Natural killer cell (primary cell): ENCODE data around the gene ZNF683. TPM values are rescaled to one million over a fixed set of nuclear protein-coding genes. Genes with fewer than 3 reads are reported as not detected.

Source experiments
- ATAC-seq, 3 donors: fragments of 150-1000 bp in 2 of 3; fragments of 200-7000 bp in 1 of 3; cut with Tn5 transposase; 1 replicate in 1 of 3; 2 replicates in 2 of 3; pipeline ENCODE4 v1.10.0; 2021; ENCODE audit warnings: mild to moderate bottlenecking in 2 of 3, moderate library complexity in 2 of 3
- DNase-seq, 2 donors: peaks; one replicate each; pipeline versions ENCODE4 v3.0.0 to v3.0.0-alpha.2; 2013 to 2021; ENCODE audit warnings: mixed read lengths in 1 of 2
- H3K27ac ChIP-seq: one replicate; pipeline ENCODE4 v1.5.1; 2013; ENCODE audit warnings: mild to moderate bottlenecking, low read length
- H3K27me3 ChIP-seq: one replicate; pipeline ENCODE4 v1.6.1; 2013; ENCODE audit warnings: low read length; ENCODE audit not compliant: control insufficient read depth, insufficient read depth
- H3K36me3 ChIP-seq: one replicate; pipeline ENCODE4 v1.6.1; 2013; ENCODE audit warnings: low read length; ENCODE audit not compliant: control insufficient read depth, insufficient read depth
- H3K4me1 ChIP-seq: one replicate; pipeline ENCODE4 v1.6.1; 2013; ENCODE audit warnings: low read length; ENCODE audit not compliant: control insufficient read depth, insufficient read depth
- H3K4me3 ChIP-seq: one replicate; pipeline ENCODE4 v1.5.1; 2013; ENCODE audit warnings: low read length
- H3K9me3 ChIP-seq: one replicate; pipeline ENCODE4 v1.6.1; 2013; ENCODE audit warnings: low read length; ENCODE audit not compliant: control insufficient read depth, insufficient read depth
- H3K27ac Mint-ChIP-seq, 2 donors: one replicate each; pipeline ENCODE4 v1.8.0; 2022; ENCODE audit warnings: mild to moderate bottlenecking in 2 of 2, mixed read lengths in 2 of 2, moderate library complexity in 1 of 2
- H3K27me3 Mint-ChIP-seq, 2 donors: one replicate each; pipeline ENCODE4 v1.8.0; 2022; ENCODE audit warnings: low read depth in 2 of 2, mixed read lengths in 2 of 2
- H3K36me3 Mint-ChIP-seq: one replicate; pipeline ENCODE4 v1.8.0; 2022; ENCODE audit warnings: mixed read lengths
- H3K4me1 Mint-ChIP-seq, 2 donors: one replicate each; pipeline ENCODE4 v1.8.0; 2022; ENCODE audit warnings: mixed read lengths in 2 of 2
- H3K4me3 Mint-ChIP-seq: one replicate; pipeline ENCODE4 v1.8.0; 2022; ENCODE audit warnings: mild to moderate bottlenecking, moderate library complexity, mixed read lengths
- H3K9me3 Mint-ChIP-seq, 2 donors: one replicate each; pipeline ENCODE4 v1.8.0; 2022; ENCODE audit warnings: mixed read lengths in 2 of 2
- CTCF ChIP-seq: fragments of 200-600 bp; IDR thresholded peaks from one replicate; pipeline ENCODE4 v1.8.0; 2022; ENCODE audit warnings: antibody characterized with exemption
- WGBS: methylation state at CpG from one replicate; pipeline ENCODE4 v1.1.7; 2013; ENCODE audit warnings: missing lambda C conversion rate; ENCODE audit not compliant: insufficient coverage; 5-methylcytosine and 5-hydroxymethylcytosine counted together
- intact Hi-C: fragments of 100-400 bp; cut with micrococcal nuclease; formaldehyde crosslinking; loops from one replicate; pipeline ENCODE4 v1.14.2; 2022
- total RNA-seq, 4 donors: library from RNA; stranded (reverse); fragments of 120-200 nt in 1 of 4; gene quantifications; one replicate each; pipeline versions ENCODE4 v1.2.3 to v1.2.4, GENCODE V29; 2013 to 2022

ZNF683 gene
- total RNA-seq, 3 donors from 2014 or later (not counting 1 experiment from before 2014, with no cell fraction given) = 9.6 to 38.2 (median 19.7) TPM

GRCh38 chr1:26353976-26354820 lies 18.4 kb downstream of the ZNF683 start, which contains the start of gene CRYBG2:
CRYBG2 (minus strand) TSS chr1:26354130; CDS start chr1:26346657, 7,473 bp downstream.
- Histone ChIP-seq H3K9me3 (no peaks in the 10 kb centered on the region), H3K27me3 (no peaks in the 10 kb centered on the region), H3K27ac (no peak within 1 kb of the TSS), H3K4me1 (peaks cover 7% of the 10 kb centered on the region), H3K36me3 (no peaks in the 10 kb centered on the region), H3K4me3 (no peak within 1 kb of the TSS)
- intact Hi-C loops = no loop called here
- no peak for ATAC-seq
- no peak for DNase-seq
- Mint-ChIP-seq H3K4me3 (no peak within 1 kb of the TSS), H3K27ac (no peak within 1 kb of the TSS), H3K9me3 (no peaks in the 10 kb centered on the region), H3K4me1 (peaks cover 5 to 13% of the 10 kb centered on the region in 2 donors), H3K27me3 (peaks cover 14 to 29% of the 10 kb centered on the region in 2 donors), H3K36me3 (no peaks in the 10 kb centered on the region)
- 91% methylated on average over 21 of the region's 21 CpGs for WGBS
- TF ChIP-seq CTCF = no peak

DNA sequence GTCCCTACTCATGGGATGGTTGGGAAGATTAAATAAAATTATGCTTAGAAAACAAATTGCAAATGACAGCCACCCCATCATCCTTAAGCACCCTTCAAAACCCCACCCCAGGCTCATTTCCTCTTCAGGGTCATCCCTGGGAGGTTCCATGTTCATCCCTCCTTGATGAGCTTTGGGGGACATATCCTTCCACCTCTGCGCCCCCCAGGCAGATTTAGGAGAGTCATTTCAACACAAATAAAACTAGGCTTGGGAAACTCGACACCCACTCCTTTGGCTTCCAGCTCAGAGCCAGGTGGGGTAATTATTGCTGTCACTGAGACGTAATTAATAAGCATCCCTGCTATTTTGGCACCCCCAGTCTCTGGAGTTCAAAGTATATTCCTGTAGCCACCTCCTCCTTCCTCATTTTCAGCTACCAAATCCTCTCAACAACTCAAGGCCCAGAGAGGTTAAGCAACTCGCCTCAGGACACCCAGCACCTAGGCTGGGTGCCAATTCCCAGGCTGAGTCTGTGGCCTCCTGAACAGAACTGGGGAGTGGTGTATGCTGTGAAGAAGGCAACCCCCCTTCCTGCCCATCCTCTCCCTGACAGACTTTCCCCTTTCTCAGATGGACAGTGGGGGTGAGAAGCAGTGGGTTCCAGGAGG lies 19.2 kb downstream of the ZNF683 start:
- DNase-seq (no peak), ATAC-seq (no peak)
- no peak for TF ChIP-seq CTCF
- peaks cover 6 to 26% of the 10 kb centered on the region in 2 donors for H3K27me3 Mint-ChIP-seq
- Histone ChIP-seq H3K9me3 (no peaks in the 10 kb centered on the region), H3K27me3 (no peaks in the 10 kb centered on the region), H3K36me3 (no peaks in the 10 kb centered on the region), H3K27ac (no peak overlapping the region), H3K4me3 (no peak overlapping the region), H3K4me1 (peaks cover 5% of the 10 kb centered on the region)
- WGBS = 96% methylated on average over 3 of the region's 4 CpGs
- intact Hi-C loops = no loop called here
- H3K4me1 Mint-ChIP-seq = peaks cover 5 to 7% of the 10 kb centered on the region in 2 donors
- H3K36me3 Mint-ChIP-seq = no peaks in the 10 kb centered on the region
- H3K27ac Mint-ChIP-seq = no peak overlapping the region
- no peak overlapping the region for H3K4me3 Mint-ChIP-seq
- H3K9me3 Mint-ChIP-seq = no peaks in the 10 kb centered on the region

DNA sequence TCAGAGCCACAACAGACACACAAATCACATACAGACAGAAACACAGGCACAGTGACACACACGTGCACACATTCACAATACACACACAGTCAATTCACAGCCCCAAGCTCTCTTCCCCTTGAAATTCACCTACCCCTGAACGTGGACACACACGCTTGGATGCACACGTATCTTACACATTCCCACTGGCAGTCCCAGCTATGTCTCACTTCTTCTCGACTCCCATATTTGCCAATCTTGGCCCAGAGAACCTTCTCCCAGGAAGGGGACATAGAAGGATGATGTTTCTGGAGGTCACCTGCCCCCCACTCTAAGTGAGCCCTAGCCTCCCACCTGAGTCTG lies 20.2 kb downstream of the ZNF683 start:
- DNase-seq (no peak), ATAC-seq (no peak)
- H3K27me3 ChIP-seq = no peaks in the 10 kb centered on the region
- no peak for TF ChIP-seq CTCF
- H3K9me3 ChIP-seq = no peaks in the 10 kb centered on the region
- no peaks in the 10 kb centered on the region for H3K36me3 Mint-ChIP-seq
- no peaks in the 10 kb centered on the region for H3K9me3 Mint-ChIP-seq
- no peak overlapping the region for H3K27ac Mint-ChIP-seq
- H3K4me3 Mint-ChIP-seq = no peak overlapping the region
- H3K27ac ChIP-seq = no peak overlapping the region
- H3K4me1 ChIP-seq = peaks cover 5% of the 10 kb centered on the region
- peaks cover 5 to 7% of the 10 kb centered on the region in 2 donors for H3K4me1 Mint-ChIP-seq
- peaks cover 6 to 22% of the 10 kb centered on the region in 2 donors for H3K27me3 Mint-ChIP-seq
- intact Hi-C loops = no loop called here
- H3K4me3 ChIP-seq = no peak overlapping the region
- WGBS = 86% methylated on average over 5 of the region's 5 CpGs
- H3K36me3 ChIP-seq = no peaks in the 10 kb centered on the region
